ENCODE results near the gene PPM1N. TPM values are rescaled to one million over a fixed set of nuclear protein-coding genes. Genes with fewer than 3 reads are reported as not detected.

PPM1N gene
- total RNA-seq, 3 donors from 2014 or later = 1.8 to 2.5 (median 2.3) TPM

GRCh38 chr19:45518469-45518826, 20.2 kb downstream of the PPM1N start:
- no peaks in the 10 kb centered on the region for H3K27me3 ChIP-seq
- TF ChIP-seq POLR2A (IDR thresholded peaks at IDR 0.05) = no peak
- no peak for TF ChIP-seq CTCF (IDR thresholded peaks at IDR 0.05)
- no peak for TF ChIP-seq POLR2AphosphoS5 (IDR thresholded peaks at IDR 0.05)
- intact Hi-C loops (cut with DNase I; ENCODE audit: low total_unique reads) = no loop called here
- H3K4me1 ChIP-seq = peaks cover 0 to 11% of the 10 kb centered on the region in 2 donors
- DNase-seq (ENCODE audit: low spot score in 2 of 2) = no peak
- no peaks in the 10 kb centered on the region for H3K36me3 ChIP-seq
- no peak overlapping the region for H3K4me3 ChIP-seq
- no peak overlapping the region for H3K27ac ChIP-seq
- H3K9me3 ChIP-seq = no peaks in the 10 kb centered on the region

GRCh38 chr19:45522010-45522941, 24.0 kb downstream of the PPM1N start:
- Histone ChIP-seq H3K9me3 (no peaks in the 10 kb centered on the region), H3K27ac (no peak overlapping the region), H3K4me1 (no peaks in the 10 kb centered on the region), H3K4me3 (no peak overlapping the region), H3K27me3 (no peaks in the 10 kb centered on the region), H3K36me3 (no peaks in the 10 kb centered on the region)
- intact Hi-C loops (cut with DNase I; ENCODE audit: low total_unique reads) = loop anchor here (10.0 kb wide), 1 partner anchor 113 kb away; the partner anchor contains the start of gene EML2
- DNase-seq (ENCODE audit: low spot score in 2 of 2) = no peak
- TF ChIP-seq POLR2A (IDR thresholded peaks at IDR 0.05) = no peak
- no peak for TF ChIP-seq POLR2AphosphoS5 (IDR thresholded peaks at IDR 0.05)
- TF ChIP-seq CTCF (IDR thresholded peaks at IDR 0.05) = no peak

GRCh38 chr19:45523642-45524256, 25.5 kb downstream of the PPM1N start:
- Histone ChIP-seq H3K4me3 (no peak overlapping the region), H3K4me1 (no peaks in the 10 kb centered on the region), H3K27ac (peak overlapping the region; percentile 8 to 36), H3K27me3 (no peaks in the 10 kb centered on the region), H3K9me3 (no peaks in the 10 kb centered on the region), H3K36me3 (no peaks in the 10 kb centered on the region)
- TF ChIP-seq CTCF (IDR thresholded peaks at IDR 0.05) (peak; percentile 88 to 96 (median 91)), POLR2AphosphoS5 (IDR thresholded peaks at IDR 0.05) (no peak), POLR2A (IDR thresholded peaks at IDR 0.05) (no peak)
- peak; percentile 80 to 84 for DNase-seq (ENCODE audit: low spot score in 2 of 2)
- intact Hi-C loops (cut with DNase I; ENCODE audit: low total_unique reads) = loop anchor here (10.0 kb wide), 1 partner anchor 111 kb away; the partner anchor contains the start of gene EML2

- Histone ChIP-seq H3K4me1 (no peaks in the 10 kb centered on the region), H3K4me3 (no peak overlapping the region), H3K36me3 (no peaks in the 10 kb centered on the region), H3K27me3 (no peaks in the 10 kb centered on the region), H3K27ac (no peak overlapping the region), H3K9me3 (no peaks in the 10 kb centered on the region)
- TF ChIP-seq POLR2AphosphoS5 (IDR thresholded peaks at IDR 0.05) (no peak), POLR2A (IDR thresholded peaks at IDR 0.05) (no peak), CTCF (IDR thresholded peaks at IDR 0.05) (no peak)
- DNase-seq (ENCODE audit: low spot score in 2 of 2) = no peak
- intact Hi-C loops (cut with DNase I; ENCODE audit: low total_unique reads) = loop anchor here (10.0 kb wide), 1 partner anchor 110 kb away; the partner anchor contains the start of gene EML2
These were observed 26.4 kb downstream of the PPM1N start for GRCh38 chr19:45524575-45525129.
